NCI-H128 (cell line): ENCODE data around the gene HERPUD2.

Source experiments
- DNase-seq: peaks from one replicate; lab custom pipeline; 2025; ENCODE audit not compliant: unreplicated experiment; lab: John Stamatoyannopoulos, UW

Gene HERPUD2, protein sequence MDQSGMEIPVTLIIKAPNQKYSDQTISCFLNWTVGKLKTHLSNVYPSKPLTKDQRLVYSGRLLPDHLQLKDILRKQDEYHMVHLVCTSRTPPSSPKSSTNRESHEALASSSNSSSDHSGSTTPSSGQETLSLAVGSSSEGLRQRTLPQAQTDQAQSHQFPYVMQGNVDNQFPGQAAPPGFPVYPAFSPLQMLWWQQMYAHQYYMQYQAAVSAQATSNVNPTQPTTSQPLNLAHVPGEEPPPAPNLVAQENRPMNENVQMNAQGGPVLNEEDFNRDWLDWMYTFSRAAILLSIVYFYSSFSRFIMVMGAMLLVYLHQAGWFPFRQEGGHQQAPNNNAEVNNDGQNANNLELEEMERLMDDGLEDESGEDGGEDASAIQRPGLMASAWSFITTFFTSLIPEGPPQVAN

GRCh38 chr7:35694784-35695472 lies at the start of gene HERPUD2:
TSS of gene HERPUD2 (minus strand) at chr7:35695135. CDS start at chr7:35694330, 805 bp downstream.
- DNase-seq, result peak; percentile 60

DNA sequence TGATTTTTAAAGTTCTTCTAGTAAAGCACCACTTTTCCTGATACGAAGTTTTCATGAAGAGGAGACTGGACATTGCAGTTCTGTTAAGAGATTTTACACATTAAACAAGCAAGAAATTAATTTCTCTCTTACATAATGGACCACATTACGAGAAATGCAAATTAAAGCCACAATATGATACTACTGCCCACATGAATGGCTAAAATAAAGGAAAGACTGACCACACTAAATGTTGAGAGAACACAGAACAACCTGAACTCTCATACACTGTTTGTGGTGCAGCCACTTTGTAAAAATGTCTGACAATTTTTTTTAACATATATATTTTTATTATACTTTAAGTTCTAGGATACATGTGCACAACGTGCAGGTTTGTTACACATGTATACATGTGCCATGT lies 44.0 kb upstream of the HERPUD2 start:
- DNase-seq, result no peak

- no peak for DNase-seq
These were observed 41.8 kb upstream of the HERPUD2 start for GRCh38 chr7:35736725-35737124.

DNA sequence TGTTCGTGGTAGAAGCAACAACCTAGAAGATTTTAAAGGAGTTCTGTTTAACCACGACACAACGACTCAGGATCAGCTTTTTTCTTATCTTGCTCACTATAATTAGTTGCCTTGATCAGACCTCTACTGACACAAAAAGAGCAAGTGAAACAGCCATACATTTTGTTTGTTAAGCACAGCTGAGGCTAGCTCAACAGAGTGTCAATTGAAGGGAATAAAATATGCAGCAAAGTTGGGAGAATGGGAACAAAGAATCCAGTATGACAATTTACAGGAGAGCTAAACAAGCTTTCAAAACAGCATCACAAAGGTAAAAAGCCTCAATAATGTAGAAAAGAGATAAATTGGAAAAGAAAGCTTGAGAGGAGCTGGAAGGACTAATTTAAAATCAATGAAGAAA lies 40.5 kb upstream of the HERPUD2 start:
- DNase-seq, result no peak

GRCh38 chr7:35734001-35734483 lies 39.1 kb upstream of the HERPUD2 start:
- no peak for DNase-seq

GRCh38 chr7:35731349-35731748 lies 36.4 kb upstream of the HERPUD2 start:
- DNase-seq, result no peak

DNA sequence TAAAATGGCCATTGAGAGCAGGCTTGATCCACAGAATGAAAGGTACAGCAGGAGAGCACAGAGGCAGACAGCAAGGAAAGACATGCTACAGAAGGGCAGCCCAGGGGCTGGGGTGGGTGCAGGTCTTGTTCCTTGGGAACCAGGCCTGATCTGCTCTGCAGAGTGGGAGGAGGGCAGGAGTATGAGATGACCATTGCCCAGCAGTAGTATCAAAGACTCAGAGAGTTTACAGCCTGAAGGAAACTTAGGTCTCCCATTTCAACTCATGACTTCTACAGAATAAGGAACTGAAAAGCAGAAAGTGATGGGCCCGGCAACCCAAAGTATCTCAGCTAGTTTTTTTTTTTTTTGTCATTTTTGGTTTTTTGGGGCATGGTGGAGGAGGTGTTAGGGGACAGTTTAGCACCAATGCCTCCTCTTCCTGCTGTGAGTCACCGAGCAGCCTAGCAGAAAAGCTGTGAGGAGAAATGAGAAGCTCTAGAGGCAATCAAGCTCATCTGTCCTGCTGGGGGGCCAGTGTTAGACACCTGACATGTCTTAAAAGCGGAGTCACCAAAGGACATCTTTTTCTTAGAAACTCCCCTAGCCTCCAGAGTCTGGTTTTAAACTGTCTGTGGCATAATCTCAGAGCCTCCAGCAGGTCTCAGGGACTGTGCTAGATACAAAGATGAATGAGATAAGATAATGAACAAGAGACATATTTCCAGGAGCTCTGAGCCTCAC lies 34.3 kb upstream of the HERPUD2 start:
- DNase-seq, result no peak

GRCh38 chr7:35728412-35729060 lies 33.6 kb upstream of the HERPUD2 start:
- DNase-seq, result no peak

- no peak for DNase-seq
These were observed 32.6 kb upstream of the HERPUD2 start for GRCh38 chr7:35727571-35727970.

GRCh38 chr7:35726654-35727053 lies 31.7 kb upstream of the HERPUD2 start:
- DNase-seq, result no peak

DNA sequence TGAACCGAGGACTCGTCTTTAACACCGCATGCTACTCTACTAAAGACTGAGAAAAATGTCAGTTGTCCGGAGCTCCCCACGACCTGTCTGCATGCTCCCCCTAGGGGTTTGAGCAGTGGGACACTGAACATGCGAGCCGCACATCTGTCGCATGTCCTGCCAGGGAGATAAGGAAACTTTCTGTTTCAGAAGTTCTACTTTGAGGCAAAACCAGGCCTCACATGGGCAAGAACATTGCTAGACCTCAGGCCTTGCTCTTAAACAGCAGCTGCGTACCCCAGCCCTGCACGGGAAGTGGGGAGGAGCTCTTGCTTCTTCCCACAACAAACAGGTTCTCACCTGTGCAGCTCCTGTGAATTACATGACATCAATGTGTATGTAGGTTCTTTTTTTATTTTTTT lies 30.3 kb upstream of the HERPUD2 start:
- DNase-seq, result no peak

DNA sequence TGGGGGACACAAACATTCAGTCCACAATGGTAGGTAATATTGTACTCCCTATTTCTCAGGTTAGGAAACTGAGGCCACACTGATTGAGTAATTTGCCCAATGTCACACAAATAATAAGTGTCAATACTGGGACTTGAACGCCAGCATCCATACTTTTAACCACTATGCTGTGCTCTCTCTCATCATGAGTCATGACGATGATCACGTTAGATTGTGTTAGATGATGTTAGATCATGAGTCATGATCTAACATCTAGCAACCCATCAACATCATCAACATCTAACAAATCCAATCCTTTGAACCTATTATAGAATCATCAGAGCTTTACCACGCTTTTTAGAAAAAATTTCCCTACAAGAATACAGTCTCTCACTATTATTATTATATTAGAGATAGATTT lies 28.1 kb upstream of the HERPUD2 start:
- no peak for DNase-seq

DNA sequence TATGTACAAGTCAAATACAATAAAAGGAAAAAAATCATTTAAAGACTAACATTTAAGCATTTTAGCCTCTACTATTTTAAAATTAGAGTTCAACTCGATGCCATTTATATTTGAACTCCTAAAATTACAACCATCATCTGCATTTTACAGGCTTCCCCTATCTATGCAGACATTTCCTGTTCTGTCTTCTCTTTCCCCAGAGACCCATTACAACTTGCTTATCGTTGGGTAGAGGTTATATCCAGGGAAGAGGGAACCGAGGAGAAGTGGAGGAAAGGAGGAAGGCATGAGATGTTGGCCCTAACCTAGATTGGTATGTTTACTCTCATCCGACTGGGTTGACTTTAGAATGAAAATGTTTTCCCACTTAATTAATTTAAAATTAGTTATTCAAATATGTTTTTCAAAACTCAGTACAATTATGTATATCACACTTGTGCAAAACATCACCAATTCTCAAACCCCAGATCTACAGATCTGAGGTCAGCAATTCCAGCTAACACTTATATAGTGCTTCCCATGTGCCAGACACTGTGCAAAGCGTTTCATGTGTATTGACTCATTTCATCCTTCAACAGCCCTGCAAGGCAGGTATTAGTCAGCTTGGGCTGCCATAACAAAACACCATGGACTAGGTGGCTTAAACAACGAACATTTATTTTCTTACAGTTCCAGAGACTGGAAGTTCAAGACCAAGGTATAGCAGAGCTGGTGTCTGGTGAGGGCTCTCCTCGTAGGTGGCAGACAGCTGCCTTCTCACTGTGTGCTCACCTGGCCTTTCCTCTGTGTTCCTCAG lies 27.3 kb upstream of the HERPUD2 start:
- no peak for DNase-seq

DNA sequence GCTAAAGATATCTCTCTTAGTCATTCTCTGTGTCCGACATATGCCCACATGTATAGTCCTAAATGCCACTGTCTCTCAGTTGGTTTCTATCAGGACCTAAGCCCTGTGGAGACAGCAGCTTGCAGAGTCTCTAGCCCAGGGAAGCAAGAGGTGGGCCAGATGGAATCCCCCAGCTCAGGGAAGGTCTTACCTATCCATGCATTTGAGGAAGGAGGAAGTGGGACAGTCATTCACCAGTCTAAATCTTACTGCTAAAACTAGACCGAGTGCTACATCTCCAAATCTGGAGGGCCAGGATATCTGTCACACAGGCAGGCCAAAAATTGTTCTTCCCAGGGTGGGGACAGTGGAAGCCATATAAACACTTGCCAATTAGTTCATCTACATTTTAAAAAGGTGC lies 26.4 kb upstream of the HERPUD2 start:
- DNase-seq, result no peak

DNA sequence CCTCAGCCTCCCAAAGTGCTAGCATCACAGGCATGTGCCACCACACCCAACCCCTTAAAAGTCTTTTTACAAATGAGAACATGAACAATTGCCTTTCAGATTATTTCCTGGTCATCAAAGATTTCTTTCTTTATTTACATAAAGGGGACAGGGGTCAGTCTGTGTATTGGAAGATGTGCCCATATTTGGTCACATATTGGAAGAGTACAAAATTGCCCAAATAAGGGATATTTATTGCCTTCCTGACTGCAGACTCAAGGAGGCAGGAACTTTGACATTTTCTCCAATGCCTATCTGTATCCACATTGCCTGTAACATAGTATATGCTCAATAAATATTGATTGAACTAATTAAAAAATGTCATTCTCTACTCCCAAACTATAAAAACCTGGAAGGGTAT lies 25.9 kb upstream of the HERPUD2 start:
- DNase-seq, result no peak

- no peak for DNase-seq
These were observed 25.1 kb upstream of the HERPUD2 start for GRCh38 chr7:35720032-35720431.

- DNase-seq, result no peak
These were observed 23.1 kb upstream of the HERPUD2 start for GRCh38 chr7:35718047-35718446.

DNA sequence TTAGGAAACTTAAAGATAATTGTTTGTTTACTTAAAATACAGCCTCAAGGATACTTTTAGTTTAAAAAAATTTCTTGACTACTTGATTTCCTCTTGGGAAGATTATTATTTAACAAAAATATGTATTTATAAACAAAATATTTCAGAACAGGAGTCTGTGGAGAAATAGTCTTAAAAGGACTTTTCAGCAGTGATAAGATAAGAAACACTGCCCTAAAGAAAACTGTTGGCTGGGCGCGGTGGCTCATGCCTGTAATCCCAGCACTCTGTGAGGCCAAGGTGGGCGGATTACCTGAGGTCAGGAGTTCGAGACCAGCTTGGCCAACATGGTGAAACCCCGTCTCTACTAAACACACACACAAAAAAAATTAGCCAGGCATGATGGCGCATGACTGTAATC lies 22.6 kb upstream of the HERPUD2 start:
- no peak for DNase-seq

DNA sequence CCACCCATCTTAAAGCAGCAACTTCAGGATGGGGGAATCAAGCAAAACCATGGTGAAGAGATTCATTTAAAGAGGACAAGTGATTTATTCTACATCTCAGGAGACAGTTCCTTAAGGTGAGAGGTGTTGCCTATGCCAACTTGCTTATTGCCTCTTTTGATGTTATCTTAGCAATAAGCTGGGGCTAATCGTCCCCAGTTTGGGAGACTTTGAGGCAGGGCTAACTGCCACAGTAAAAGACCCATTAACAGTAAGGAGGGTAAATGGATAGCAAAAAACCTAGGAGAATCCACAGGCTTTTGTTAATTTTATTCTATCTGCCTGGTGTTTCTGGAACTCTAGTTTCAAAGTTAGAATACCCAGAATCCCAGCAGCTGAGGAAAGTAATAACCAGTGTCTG lies 22.1 kb upstream of the HERPUD2 start:
- DNase-seq, result no peak

DNA sequence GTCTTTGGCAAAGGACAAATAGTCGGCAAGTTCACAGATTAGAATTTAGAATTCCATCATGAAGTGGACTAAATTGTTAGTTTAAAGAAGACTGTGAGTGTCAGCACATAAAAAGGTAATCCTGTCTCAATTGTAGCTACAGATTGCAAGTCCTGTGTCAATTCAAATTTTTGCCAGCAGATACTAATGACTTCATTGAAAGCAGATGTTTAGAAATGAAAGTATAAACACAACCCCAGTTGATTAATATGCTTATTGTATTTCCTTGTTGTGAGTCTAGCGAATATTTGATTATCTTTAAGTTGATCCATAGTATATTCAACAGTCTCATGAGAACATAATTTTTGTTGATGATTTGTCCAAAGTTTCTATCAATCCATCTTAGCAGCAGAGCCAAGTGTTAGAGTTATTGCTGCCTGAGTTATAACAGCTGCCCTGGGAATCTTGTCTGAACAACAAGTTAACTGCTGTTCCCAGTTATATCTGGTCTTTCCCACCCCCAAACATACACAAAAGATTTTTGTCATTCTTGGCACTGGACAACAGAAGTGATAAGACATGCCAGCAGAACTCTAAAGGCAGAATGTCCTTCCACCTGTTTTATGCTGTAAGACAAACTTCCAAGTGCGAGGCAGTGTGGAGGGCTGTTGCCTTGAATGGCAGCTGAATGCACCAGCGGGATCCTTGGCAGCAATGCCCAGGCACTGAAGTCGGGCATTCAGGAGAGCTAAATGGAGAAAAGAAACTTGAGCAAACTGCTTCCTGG lies 21.3 kb upstream of the HERPUD2 start:
- DNase-seq, result no peak
